GM21825 (cell line): ENCODE measurements around the gene MAGI1.
"Not testable (repeated sequence)": the region's sequence is repeated elsewhere in the genome, so short reads cannot be mapped to it uniquely, and the experiment has no call there.

Experiments used
- ATAC-seq: cut with Tn5 transposase; IDR thresholded peaks from one replicate; pipeline ENCODE4 v1.9.1; 2021; ENCODE audit warnings: mild to moderate bottlenecking, moderate library complexity; ENCODE audit not compliant: unreplicated experiment

Gene MAGI1

GRCh38 chr3:66041116-66041515 lies 2.4 kb upstream of the MAGI1 start:
- no peak for ATAC-seq

GRCh38 chr3:66039590-66039887 lies 821 bp upstream of the MAGI1 start:
- no peak for ATAC-seq

- ATAC-seq: peak; percentile 19
Measured at GRCh38 chr3:66038384-66038725, 363 bp downstream of the MAGI1 start.

GRCh38 chr3:66037986-66038369 lies 740 bp downstream of the MAGI1 start:
- no peak for ATAC-seq

GRCh38 chr3:66037330-66037985 lies 1.3 kb downstream of the MAGI1 start:
- no peak for ATAC-seq

GRCh38 chr3:66036586-66037148 lies 2.1 kb downstream of the MAGI1 start:
- ATAC-seq: no peak

GRCh38 chr3:66035763-66036477 lies 2.8 kb downstream of the MAGI1 start:
- no peak for ATAC-seq

- no peak for ATAC-seq
Measured at GRCh38 chr3:66033241-66034138, 5.2 kb downstream of the MAGI1 start.

- ATAC-seq: no peak
Measured at GRCh38 chr3:66031102-66031698, 7.5 kb downstream of the MAGI1 start.

- no peak for ATAC-seq
Measured at GRCh38 chr3:66029443-66029842, 9.3 kb downstream of the MAGI1 start.

- ATAC-seq: no peak
Measured at GRCh38 chr3:66029014-66029413, 9.7 kb downstream of the MAGI1 start.

GRCh38 chr3:66028457-66028856 lies 10.3 kb downstream of the MAGI1 start:
- no peak for ATAC-seq

- ATAC-seq: not testable (repeated sequence)
Measured at GRCh38 chr3:66027099-66027498, 11.6 kb downstream of the MAGI1 start.

- ATAC-seq: no peak
Measured at GRCh38 chr3:66023738-66024385, 14.9 kb downstream of the MAGI1 start.

GRCh38 chr3:66023229-66023628 lies 15.5 kb downstream of the MAGI1 start:
- no peak for ATAC-seq

- no peak for ATAC-seq
Measured at GRCh38 chr3:66021731-66022131, 17.0 kb downstream of the MAGI1 start.

- no peak for ATAC-seq
Measured at GRCh38 chr3:66019896-66020295, 18.8 kb downstream of the MAGI1 start.

- no peak for ATAC-seq
Measured at GRCh38 chr3:66018057-66019033, 20.4 kb downstream of the MAGI1 start.

- no peak for ATAC-seq
Measured at GRCh38 chr3:66017591-66017990, 21.1 kb downstream of the MAGI1 start.

GRCh38 chr3:66017084-66017483 lies 21.6 kb downstream of the MAGI1 start:
- no peak for ATAC-seq
